K562 (cell line): ENCODE results near the gene VPS13D. TPM values are rescaled to one million over a fixed set of nuclear protein-coding genes. Genes with fewer than 3 reads are reported as not detected.

Experiments used
- DEAF1 ChIP-seq: fragments of 450-650 bp; formaldehyde crosslinking; IDR thresholded peaks from 2 replicates; pipeline ENCODE4 v1.4.0; 2020; ENCODE audit warnings: mild to moderate bottlenecking, moderate library complexity
- ERF ChIP-seq: fragments of 450-650 bp; formaldehyde crosslinking; IDR thresholded peaks from 2 replicates; pipeline ENCODE4 v1.4.0; 2020; ENCODE audit warnings: mild to moderate bottlenecking, mixed read lengths
- HMG20B ChIP-seq: fragments of 250-450 bp; sonication (Bioruptor Pico); IDR thresholded peaks from 2 replicates; pipeline ENCODE4 v1.5.0; 2021; ENCODE audit warnings: mild to moderate bottlenecking
- MAFF ChIP-seq: IDR thresholded peaks from 2 replicates; pipeline ENCODE4 v1.6.1; 2012; ENCODE audit warnings: low read length, improper control_type of control experiment
- MXI1 ChIP-seq: IDR thresholded peaks from 2 replicates; pipeline ENCODE4 v1.6.1; 2011; ENCODE audit warnings: low read depth, mild to moderate bottlenecking, improper control_type of control experiment, low read length
- PHF21A ChIP-seq: fragments of 450-650 bp; IDR thresholded peaks from 2 replicates; pipeline ENCODE4 v1.6.1; 2017; ENCODE audit warnings: low read depth, borderline replicate concordance
- PHF8 ChIP-seq: fragments of 200-600 bp; sonication (generic); IDR thresholded peaks from 2 replicates; pipeline ENCODE4 v1.6.1; 2012; ENCODE audit warnings: mixed run types, mild to moderate bottlenecking, inconsistent platforms, low read length, moderate library complexity, borderline replicate concordance
- POLR2AphosphoS2 ChIP-seq: IDR thresholded peaks from 2 replicates; pipeline ENCODE4 v1.6.1; 2012; ENCODE audit warnings: low read length, improper control_type of control experiment
- RBFOX2 ChIP-seq: fragments of 200-400 bp; formaldehyde crosslinking; IDR thresholded peaks from 2 replicates; pipeline ENCODE4 v1.6.1; 2017; ENCODE audit warnings: low read depth, mild to moderate bottlenecking, low read length, moderate library complexity
- RBM25 ChIP-seq: fragments of 200-400 bp; formaldehyde crosslinking; IDR thresholded peaks from 2 replicates; pipeline ENCODE4 v1.6.1; 2018; ENCODE audit warnings: low read length, low read depth, moderate library complexity; ENCODE audit not compliant: severe bottlenecking
- SRSF3 ChIP-seq: fragments of 200-400 bp; formaldehyde crosslinking; IDR thresholded peaks from 2 replicates; pipeline ENCODE4 v1.6.1; 2016; ENCODE audit warnings: mild to moderate bottlenecking, low read length, moderate library complexity; ENCODE audit not compliant: insufficient read depth
- TAF7 ChIP-seq: fragments of 450-650 bp; IDR thresholded peaks from 2 replicates; pipeline ENCODE4 v1.6.1; 2016; ENCODE audit warnings: missing genetic modification characterization, missing compliant biosample characterization
- TFE3 ChIP-seq: fragments of 450-650 bp; formaldehyde crosslinking; IDR thresholded peaks from 2 replicates; pipeline ENCODE4 v1.4.0; 2020; ENCODE audit warnings: mild to moderate bottlenecking, mixed read lengths
- ZFX ChIP-seq: sonication (generic); formaldehyde crosslinking; IDR thresholded peaks from 2 replicates; pipeline ENCODE4 v1.8.0; 2022; ENCODE audit warnings: mild to moderate bottlenecking, missing genetic modification reagents, moderate library complexity
- ZNF124 ChIP-seq: sonication (generic); formaldehyde crosslinking; IDR thresholded peaks from 2 replicates; pipeline ENCODE4 v1.8.1; 2022; ENCODE audit warnings: missing genetic modification reagents
- polyA plus RNA-seq, 8 experiments: library from polyadenylated mRNA; depleted of rRNA in 4 of 8; stranded (reverse) in 5 of 8; unstranded in 3 of 8; fragments of >200 nt; fragmentation: Nextera tagmentation in 2 of 8; fragmentation: Illumina TruSeq in 1 of 8; extraction: Ambion mirVana in 2 of 8; extraction: Trizol in 1 of 8; gene quantifications; 2 replicates each; pipeline versions ENCODE4 v1.2.1 to v1.2.3, GENCODE V29; 2011 to 2014; ENCODE audit warnings: inconsistent platforms in 1 of 8, missing spikeins in 1 of 8
- total RNA-seq, 7 experiments: library from RNA; depleted of rRNA in 6 of 7; stranded (reverse); fragments of >200 nt in 6 of 7; fragmentation: Illumina TruSeq in 2 of 7; extraction: Trizol in 2 of 7; gene quantifications; 2 replicates each; pipeline versions ENCODE4 v1.2.1 to v1.2.3, GENCODE V29; 2011 to 2021; ENCODE audit warnings: low replicate concordance in 1 of 7
- TF ChIP-seq, protein P1 (sequence below), 2 experiments: fragments of 200-800 bp in 1 of 2; sonication (Bioruptor generic) in 1 of 2; sonication (generic) in 1 of 2; formaldehyde crosslinking in 1 of 2; IDR thresholded peaks in 1 of 2; conservative IDR thresholded peaks in 1 of 2; 2 replicates each; pipeline versions ENCODE4 v1.5.0 to v1.6.1; 2016 to 2020; ENCODE audit warnings: missing compliant biosample characterization in 1 of 2, missing genetic modification characterization in 1 of 2, missing genetic modification reagents in 1 of 2
- TF ChIP-seq, protein P2 (sequence below): IDR thresholded peaks from 2 replicates; pipeline ENCODE4 v1.6.1; 2014; ENCODE audit warnings: antibody characterized with exemption
- TF ChIP-seq, protein P3 (sequence below), 2 experiments: fragments of 150-350 bp in 1 of 2; IDR thresholded peaks; 2 replicates each; pipeline ENCODE4 v1.6.1; 2012 to 2016; ENCODE audit warnings: low read depth in 2 of 2, low read length in 2 of 2, mild to moderate bottlenecking in 1 of 2, moderate library complexity in 1 of 2

The VPS13D gene
- total and polyA plus RNA-seq, 9 of the 15 experiments (the other 6 are each of a cell fraction or from before 2014, with no cell fraction given) = 6.1 to 51.5 (median 38.5) TPM

GRCh38 chr1:12450090-12450755, 220.4 kb downstream of the VPS13D start (continued):
- TF ChIP-seq, protein P1, sequence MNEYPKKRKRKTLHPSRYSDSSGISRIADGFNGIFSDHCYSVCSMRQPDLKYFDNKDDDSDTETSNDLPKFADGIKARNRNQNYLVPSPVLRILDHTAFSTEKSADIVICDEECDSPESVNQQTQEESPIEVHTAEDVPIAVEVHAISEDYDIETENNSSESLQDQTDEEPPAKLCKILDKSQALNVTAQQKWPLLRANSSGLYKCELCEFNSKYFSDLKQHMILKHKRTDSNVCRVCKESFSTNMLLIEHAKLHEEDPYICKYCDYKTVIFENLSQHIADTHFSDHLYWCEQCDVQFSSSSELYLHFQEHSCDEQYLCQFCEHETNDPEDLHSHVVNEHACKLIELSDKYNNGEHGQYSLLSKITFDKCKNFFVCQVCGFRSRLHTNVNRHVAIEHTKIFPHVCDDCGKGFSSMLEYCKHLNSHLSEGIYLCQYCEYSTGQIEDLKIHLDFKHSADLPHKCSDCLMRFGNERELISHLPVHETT (CRISPR knock-in tag; conservative IDR thresholded peaks at IDR 0.05 in 1 of 2, IDR thresholded peaks at IDR 0.05 in 1 of 2) = 0 out of 4 replicates have a peak, but pooled peaks of 1 of the 2 experiments have one; percentile 67
- TF ChIP-seq, protein P2, sequence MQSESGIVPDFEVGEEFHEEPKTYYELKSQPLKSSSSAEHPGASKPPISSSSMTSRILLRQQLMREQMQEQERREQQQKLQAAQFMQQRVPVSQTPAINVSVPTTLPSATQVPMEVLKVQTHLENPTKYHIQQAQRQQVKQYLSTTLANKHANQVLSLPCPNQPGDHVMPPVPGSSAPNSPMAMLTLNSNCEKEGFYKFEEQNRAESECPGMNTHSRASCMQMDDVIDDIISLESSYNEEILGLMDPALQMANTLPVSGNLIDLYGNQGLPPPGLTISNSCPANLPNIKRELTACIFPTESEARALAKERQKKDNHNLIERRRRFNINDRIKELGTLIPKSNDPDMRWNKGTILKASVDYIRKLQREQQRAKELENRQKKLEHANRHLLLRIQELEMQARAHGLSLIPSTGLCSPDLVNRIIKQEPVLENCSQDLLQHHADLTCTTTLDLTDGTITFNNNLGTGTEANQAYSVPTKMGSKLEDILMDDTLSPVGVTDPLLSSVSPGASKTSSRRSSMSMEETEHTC = no peak
- TF ChIP-seq TAF7 (no peak), PHF21A (no peak), POLR2AphosphoS2 (no peak), ERF (CRISPR knock-in tag) (no peak), PHF8 (no peak), RBFOX2 (no peak), TFE3 (CRISPR knock-in tag) (peak; percentile 22), HMG20B (no peak), DEAF1 (CRISPR knock-in tag) (0 out of 2 replicates have a peak, but pooled peaks have one; percentile 22), ZNF124 (CRISPR knock-in tag) (no peak), ZFX (CRISPR knock-in tag) (no peak), RBM25 (no peak), MXI1 (no peak), MAFF (no peak), SRSF3 (no peak)
- TF ChIP-seq, protein P3, sequence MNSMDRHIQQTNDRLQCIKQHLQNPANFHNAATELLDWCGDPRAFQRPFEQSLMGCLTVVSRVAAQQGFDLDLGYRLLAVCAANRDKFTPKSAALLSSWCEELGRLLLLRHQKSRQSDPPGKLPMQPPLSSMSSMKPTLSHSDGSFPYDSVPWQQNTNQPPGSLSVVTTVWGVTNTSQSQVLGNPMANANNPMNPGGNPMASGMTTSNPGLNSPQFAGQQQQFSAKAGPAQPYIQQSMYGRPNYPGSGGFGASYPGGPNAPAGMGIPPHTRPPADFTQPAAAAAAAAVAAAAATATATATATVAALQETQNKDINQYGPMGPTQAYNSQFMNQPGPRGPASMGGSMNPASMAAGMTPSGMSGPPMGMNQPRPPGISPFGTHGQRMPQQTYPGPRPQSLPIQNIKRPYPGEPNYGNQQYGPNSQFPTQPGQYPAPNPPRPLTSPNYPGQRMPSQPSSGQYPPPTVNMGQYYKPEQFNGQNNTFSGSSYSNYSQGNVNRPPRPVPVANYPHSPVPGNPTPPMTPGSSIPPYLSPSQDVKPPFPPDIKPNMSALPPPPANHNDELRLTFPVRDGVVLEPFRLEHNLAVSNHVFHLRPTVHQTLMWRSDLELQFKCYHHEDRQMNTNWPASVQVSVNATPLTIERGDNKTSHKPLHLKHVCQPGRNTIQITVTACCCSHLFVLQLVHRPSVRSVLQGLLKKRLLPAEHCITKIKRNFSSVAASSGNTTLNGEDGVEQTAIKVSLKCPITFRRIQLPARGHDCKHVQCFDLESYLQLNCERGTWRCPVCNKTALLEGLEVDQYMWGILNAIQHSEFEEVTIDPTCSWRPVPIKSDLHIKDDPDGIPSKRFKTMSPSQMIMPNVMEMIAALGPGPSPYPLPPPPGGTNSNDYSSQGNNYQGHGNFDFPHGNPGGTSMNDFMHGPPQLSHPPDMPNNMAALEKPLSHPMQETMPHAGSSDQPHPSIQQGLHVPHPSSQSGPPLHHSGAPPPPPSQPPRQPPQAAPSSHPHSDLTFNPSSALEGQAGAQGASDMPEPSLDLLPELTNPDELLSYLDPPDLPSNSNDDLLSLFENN (IDR thresholded peaks at IDR 0.05; ENCODE audit: low read depth in 2 of 2, low read length in 2 of 2) = no peak
